Ovary (tissue), 9 donors: ENCODE results near the gene NAV2. TPM values are rescaled to one million over a fixed set of nuclear protein-coding genes. Genes with fewer than 3 reads are reported as not detected.

Experiments
- DNase-seq, 5 donors: peaks; one replicate each; pipeline ENCODE4 v3.0.0-alpha.2; 2019 to 2020
- H3K27ac ChIP-seq, 2 donors: fragments of 200-600 bp; one replicate each; pipeline versions ENCODE4 v1.5.1 to v1.8.0; 2019 to 2022
- H3K27me3 ChIP-seq: fragments of 200-600 bp; one replicate; pipeline ENCODE4 v1.8.0; 2022
- H3K36me3 ChIP-seq: fragments of 200-600 bp; sonication (generic); one replicate; pipeline ENCODE4 v1.5.1; 2019
- H3K4me1 ChIP-seq: one replicate; pipeline ENCODE4 v1.8.1; 2013; ENCODE audit warnings: mild to moderate bottlenecking, moderate library complexity; ENCODE audit not compliant: insufficient read depth
- H3K4me3 ChIP-seq: fragments of 200-600 bp; sonication (generic); one replicate; pipeline ENCODE4 v1.5.1; 2017
- H3K9me3 ChIP-seq, 2 donors: fragments of 200-600 bp in 1 of 2; sonication (generic) in 1 of 2; one replicate each; pipeline versions ENCODE4 v1.5.1 to v1.8.1; 2013 to 2019; ENCODE audit warnings: mild to moderate bottlenecking in 1 of 2, moderate library complexity in 1 of 2
- EP300 ChIP-seq: sonication (generic); formaldehyde crosslinking; IDR thresholded peaks from one replicate; pipeline ENCODE4 v1.6.1; 2017; ENCODE audit warnings: antibody characterized with exemption
- POLR2A ChIP-seq: fragments of 450-650 bp; IDR thresholded peaks from one replicate; pipeline ENCODE4 v1.6.1; 2017; ENCODE audit warnings: antibody characterized with exemption, mild to moderate bottlenecking, moderate library complexity
- WGBS, 3 donors: extraction: QIAGEN DNeasy Blood & Tissue Kit in 1 of 3; methylation state at CpG; one replicate each; pipeline versions ENCODE4 v1.1.5 to v1.1.7; 2013 to 2017; 5-methylcytosine and 5-hydroxymethylcytosine counted together
- intact Hi-C, 4 donors: fragments of 100-400 bp; cut with DNase I; formaldehyde crosslinking; loops; one replicate each; pipeline versions ENCODE4 v1.11.0 to v1.15.1; 2022 to 2023
- polyA plus RNA-seq, 2 donors: library from polyadenylated mRNA; stranded (reverse); fragments of 200-250 nt in 1 of 2; fragments of 350-450 nt in 1 of 2; fragmentation: Illumina TruSeq in 1 of 2; extraction: RNeasy Lipid Tissue Mini Kit (QIAGEN cat#74804) in 1 of 2; gene quantifications; one replicate each; pipeline ENCODE4 v1.2.3, GENCODE V29; 2013 to 2014
- total RNA-seq, 7 donors: library from RNA; depleted of rRNA in 2 of 7; stranded (reverse); fragments of >200 nt in 2 of 7; fragmentation: NEBNext Ultra II Directional in 3 of 7; extraction: Animal tissue kit (Norgen Biotek cat#: 25700) in 3 of 7; gene quantifications; one replicate each; pipeline versions ENCODE4 v1.1.0 to v1.2.4, GENCODE V29; 2016 to 2023
- TF ChIP-seq, protein P1 (sequence below), 3 donors: fragments of 450-650 bp in 2 of 3; fragments of 200-600 bp in 1 of 3; IDR thresholded peaks; one replicate each; pipeline versions ENCODE4 v1.5.1 to v1.8.0; 2016 to 2022; ENCODE audit warnings: antibody characterized with exemption in 3 of 3, mild to moderate bottlenecking in 1 of 3
- donor health status: DM: no; HTN: no; CAD: no; lungs with moderate emphysema.
- donor health status: DM: no; HTN: no; CAD: no.
- donor health status: Bipolar disorder and iron deficiency.
- donor health status: DM: yes; HTN: yes; CAD: no.
- donor health status: DM: no; HTN: no; CAD: no.
- donor health status: DM: yes; HTN: yes; CAD: no.

The NAV2 gene
- total and polyA plus RNA-seq, 9 donors = 2.9 to 14.1 (median 7.8) TPM

DNA sequence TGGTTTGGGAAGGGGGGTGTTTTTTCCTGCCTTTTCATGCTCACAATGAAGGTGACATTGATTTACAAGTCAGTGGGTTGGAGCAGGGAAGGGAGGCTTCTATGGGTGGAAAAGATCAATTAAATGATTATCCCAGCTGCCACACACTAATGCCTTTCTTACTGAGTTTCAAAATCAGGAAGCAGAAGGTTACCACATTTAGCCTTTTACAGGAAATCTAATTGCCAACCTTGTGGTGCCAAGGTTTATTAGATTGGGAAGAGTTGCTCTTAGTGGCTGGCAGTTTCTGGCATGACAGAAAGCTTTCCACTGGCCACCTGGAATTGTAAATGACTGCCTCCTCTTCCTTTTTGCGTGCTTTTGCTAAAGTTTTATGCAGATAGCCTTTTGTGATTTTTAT is 98.7 kb downstream of the NAV2 start:
- intact Hi-C loops = no loop called here
- peaks cover under 1% of the 10 kb centered on the region for H3K4me1 ChIP-seq

DNA sequence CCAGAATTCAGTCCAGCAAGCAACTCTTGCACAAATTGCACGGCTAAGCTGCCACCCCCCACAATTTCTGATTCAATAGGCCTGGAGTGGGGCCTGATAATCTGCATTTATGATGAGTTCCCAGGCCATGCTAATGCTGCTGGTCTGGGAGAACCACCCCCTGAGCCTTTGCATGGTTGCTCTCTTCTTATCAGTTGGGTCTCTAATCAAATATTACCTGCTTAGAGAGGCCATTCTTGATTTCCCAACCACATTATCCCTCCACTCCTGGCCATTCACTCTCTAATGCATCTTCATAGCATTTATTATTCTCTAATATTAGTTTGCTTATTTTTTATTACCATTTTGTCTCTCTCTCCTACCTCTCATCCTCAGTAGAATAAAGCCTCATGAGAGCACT is 99.5 kb downstream of the NAV2 start:
- no peaks in the 10 kb centered on the region for H3K36me3 ChIP-seq
- H3K27ac ChIP-seq = no peak overlapping the region
- H3K9me3 ChIP-seq = no peaks in the 10 kb centered on the region
- H3K4me1 ChIP-seq = no peaks in the 10 kb centered on the region
- no peaks in the 10 kb centered on the region for H3K27me3 ChIP-seq
- no peak for DNase-seq
- no peak overlapping the region for H3K4me3 ChIP-seq
- TF ChIP-seq EP300 = no peak
- TF ChIP-seq, protein P1, sequence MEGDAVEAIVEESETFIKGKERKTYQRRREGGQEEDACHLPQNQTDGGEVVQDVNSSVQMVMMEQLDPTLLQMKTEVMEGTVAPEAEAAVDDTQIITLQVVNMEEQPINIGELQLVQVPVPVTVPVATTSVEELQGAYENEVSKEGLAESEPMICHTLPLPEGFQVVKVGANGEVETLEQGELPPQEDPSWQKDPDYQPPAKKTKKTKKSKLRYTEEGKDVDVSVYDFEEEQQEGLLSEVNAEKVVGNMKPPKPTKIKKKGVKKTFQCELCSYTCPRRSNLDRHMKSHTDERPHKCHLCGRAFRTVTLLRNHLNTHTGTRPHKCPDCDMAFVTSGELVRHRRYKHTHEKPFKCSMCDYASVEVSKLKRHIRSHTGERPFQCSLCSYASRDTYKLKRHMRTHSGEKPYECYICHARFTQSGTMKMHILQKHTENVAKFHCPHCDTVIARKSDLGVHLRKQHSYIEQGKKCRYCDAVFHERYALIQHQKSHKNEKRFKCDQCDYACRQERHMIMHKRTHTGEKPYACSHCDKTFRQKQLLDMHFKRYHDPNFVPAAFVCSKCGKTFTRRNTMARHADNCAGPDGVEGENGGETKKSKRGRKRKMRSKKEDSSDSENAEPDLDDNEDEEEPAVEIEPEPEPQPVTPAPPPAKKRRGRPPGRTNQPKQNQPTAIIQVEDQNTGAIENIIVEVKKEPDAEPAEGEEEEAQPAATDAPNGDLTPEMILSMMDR (IDR thresholded peaks at IDR 0.05) = no peak
- TF ChIP-seq POLR2A = no peak
- intact Hi-C loops = no loop called here
- WGBS, 3 donors = 98 to 100% (median 100%) methylated on average over 1 of the region's 1 CpG

More for the DNA sequence above, 98.7 kb downstream of the NAV2 start:
- Histone ChIP-seq H3K27ac (no peak overlapping the region), H3K36me3 (no peaks in the 10 kb centered on the region), H3K27me3 (no peaks in the 10 kb centered on the region), H3K9me3 (no peaks in the 10 kb centered on the region), H3K4me3 (no peak overlapping the region)
- WGBS, 3 donors = 91 to 95% (median 93%) methylated on average over 1 of the region's 1 CpG
- TF ChIP-seq POLR2A (no peak), EP300 (no peak)
- TF ChIP-seq, protein P1 (IDR thresholded peaks at IDR 0.05) = no peak
- no peak for DNase-seq

DNA sequence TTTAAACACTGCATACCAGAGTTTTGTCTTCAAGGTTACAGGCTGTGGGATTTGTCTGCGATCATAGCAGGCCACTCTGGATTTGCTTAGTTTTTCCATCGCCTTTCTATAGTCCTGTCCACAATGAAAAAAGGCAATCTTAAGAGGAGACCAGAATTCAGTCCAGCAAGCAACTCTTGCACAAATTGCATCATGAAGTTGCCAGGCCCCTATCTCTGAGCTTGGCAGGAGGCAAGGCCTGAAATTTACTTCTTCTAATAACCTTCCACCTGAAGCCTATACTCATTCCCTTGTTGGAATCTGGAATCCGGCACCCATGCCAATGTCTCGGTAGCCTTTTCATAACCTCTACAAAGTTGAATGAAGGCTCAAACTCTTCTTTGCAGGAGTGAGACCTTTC is 100.1 kb downstream of the NAV2 start:
- TF ChIP-seq EP300 (no peak), POLR2A (no peak)
- TF ChIP-seq, protein P1 (IDR thresholded peaks at IDR 0.05) = no peak
- 93 to 97% (median 97%) methylated on average over 4 of the region's 4 CpGs for WGBS, 3 donors
- Histone ChIP-seq H3K27me3 (no peaks in the 10 kb centered on the region), H3K36me3 (no peaks in the 10 kb centered on the region), H3K27ac (no peak overlapping the region), H3K4me1 (no peaks in the 10 kb centered on the region), H3K9me3 (no peaks in the 10 kb centered on the region), H3K4me3 (no peak overlapping the region)
- intact Hi-C loops = no loop called here
- no peak for DNase-seq

DNA sequence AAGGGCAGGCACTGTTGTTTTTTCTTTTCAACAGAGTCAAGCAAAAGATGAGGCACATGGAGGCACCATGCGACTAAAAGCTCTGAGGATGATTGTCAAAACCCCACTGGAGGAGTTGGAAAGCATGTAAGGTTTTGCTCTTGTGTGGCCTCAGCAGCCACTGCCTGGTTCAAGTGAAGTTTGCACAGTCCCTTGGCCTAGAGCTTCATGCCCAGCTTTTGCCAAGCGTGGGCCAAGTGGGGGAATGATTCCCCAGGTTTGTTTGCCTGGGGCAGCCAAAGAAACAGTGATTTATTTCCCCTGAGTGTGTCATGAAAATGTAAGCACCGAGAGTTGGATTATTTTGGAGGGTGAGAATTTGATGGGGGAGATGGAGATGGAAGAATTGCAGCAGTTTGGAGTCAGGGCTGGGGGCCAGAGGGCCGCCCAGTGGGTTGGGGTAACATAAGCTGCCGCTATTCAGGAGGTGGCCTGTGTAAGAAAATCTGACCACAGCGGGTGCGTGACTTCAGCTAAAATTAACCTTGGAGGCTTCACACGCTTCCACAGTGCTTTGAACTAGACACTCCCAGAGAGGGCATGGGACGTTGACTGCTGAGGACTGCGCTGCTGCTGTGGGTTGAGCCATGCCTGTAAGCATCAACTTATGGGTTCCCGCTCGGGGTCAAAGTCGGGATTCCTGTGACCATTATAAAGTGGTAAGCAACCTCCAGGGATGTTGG is 100.7 kb downstream of the NAV2 start:
- Histone ChIP-seq H3K4me1 (no peaks in the 10 kb centered on the region), H3K27me3 (no peaks in the 10 kb centered on the region), H3K36me3 (no peaks in the 10 kb centered on the region), H3K27ac (no peak overlapping the region), H3K9me3 (no peaks in the 10 kb centered on the region), H3K4me3 (no peak overlapping the region)
- no peak for DNase-seq
- intact Hi-C loops = no loop called here
- 77 to 89% (median 86%) methylated on average over 13 of the region's 13 CpGs for WGBS, 3 donors
- TF ChIP-seq POLR2A = no peak
- TF ChIP-seq, protein P1 (IDR thresholded peaks at IDR 0.05) = no peak
- no peak for TF ChIP-seq EP300
